Measurements from ENCODE around the gene OPN5.
"Not testable (repeated sequence)": the region's sequence is repeated elsewhere in the genome, so short reads cannot be mapped to it uniquely, and the experiment has no call there.

Gene OPN5, protein sequence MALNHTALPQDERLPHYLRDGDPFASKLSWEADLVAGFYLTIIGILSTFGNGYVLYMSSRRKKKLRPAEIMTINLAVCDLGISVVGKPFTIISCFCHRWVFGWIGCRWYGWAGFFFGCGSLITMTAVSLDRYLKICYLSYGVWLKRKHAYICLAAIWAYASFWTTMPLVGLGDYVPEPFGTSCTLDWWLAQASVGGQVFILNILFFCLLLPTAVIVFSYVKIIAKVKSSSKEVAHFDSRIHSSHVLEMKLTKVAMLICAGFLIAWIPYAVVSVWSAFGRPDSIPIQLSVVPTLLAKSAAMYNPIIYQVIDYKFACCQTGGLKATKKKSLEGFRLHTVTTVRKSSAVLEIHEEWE

GRCh38 chr6:47781732-47782131, at the start of gene OPN5:
Gene OPN5, plus strand, starts transcription at chr6:47782032. Its CDS starts 35 bp downstream, at chr6:47782067.
- no peak for DNase-seq (ENCODE audit: low spot score)

- DNase-seq (ENCODE audit: low spot score): no peak
Observed at GRCh38 chr6:47733879-47734558, 47.8 kb upstream of the OPN5 start.

- DNase-seq (ENCODE audit: low spot score): no peak
Observed at GRCh38 chr6:47734831-47735481, 46.9 kb upstream of the OPN5 start.

DNA sequence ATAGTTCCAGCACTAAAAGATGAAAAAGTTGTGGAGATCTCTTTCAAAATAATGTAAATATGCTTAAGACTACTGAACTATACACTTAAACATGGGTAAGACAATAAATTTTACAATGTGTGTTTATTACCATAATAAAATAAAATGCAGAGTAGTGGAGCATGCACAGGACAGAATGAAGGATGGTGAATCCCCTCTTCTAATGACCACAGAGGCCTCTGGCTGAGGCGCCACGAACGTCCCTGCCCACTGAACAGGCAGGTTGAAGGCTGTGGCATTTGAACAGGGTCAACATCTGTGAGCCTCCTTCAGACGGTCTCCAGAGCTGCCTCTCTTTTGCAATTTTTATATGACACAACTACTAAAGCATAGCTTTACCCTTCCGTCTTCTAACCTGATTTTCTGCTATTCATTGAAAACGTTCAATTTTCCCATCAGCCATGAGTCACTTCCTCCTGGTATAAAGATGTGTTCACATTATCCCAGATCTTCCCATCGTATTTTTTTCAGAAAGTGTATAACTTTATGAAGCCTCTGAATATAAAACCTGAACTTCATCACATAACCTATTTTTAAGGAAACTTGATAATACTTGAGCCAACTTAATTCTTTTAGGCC, 45.6 kb upstream of the OPN5 start:
- no peak for DNase-seq (ENCODE audit: low spot score)

GRCh38 chr6:47737406-47737805, 44.4 kb upstream of the OPN5 start:
- DNase-seq (ENCODE audit: low spot score): peak; percentile 6

GRCh38 chr6:47740714-47741113, 41.1 kb upstream of the OPN5 start:
- no peak for DNase-seq (ENCODE audit: low spot score)

- peak; percentile 58 for DNase-seq (ENCODE audit: low spot score)
Observed at GRCh38 chr6:47741807-47742206, 40.0 kb upstream of the OPN5 start.

- DNase-seq (ENCODE audit: low spot score): no peak
Observed at GRCh38 chr6:47743744-47744143, 38.1 kb upstream of the OPN5 start.

DNA sequence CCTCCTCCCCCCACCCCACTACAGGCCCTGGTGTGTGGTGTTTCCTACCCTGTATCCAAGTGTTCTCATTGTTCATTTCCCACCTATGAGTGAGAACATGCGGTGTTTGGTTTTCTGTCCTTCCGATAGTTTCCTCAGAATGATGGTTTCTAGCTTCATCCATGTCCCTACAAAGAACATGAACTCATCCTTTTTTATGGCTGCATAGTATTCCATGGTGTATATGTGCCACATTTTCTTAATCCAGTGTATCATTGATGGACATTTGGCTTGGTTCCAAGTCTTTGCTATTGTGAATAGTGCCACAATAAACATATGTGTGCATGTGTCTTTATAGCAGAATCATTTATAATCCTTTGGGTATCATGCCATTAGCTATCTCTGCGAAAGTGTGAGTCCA, 36.6 kb upstream of the OPN5 start:
- DNase-seq (ENCODE audit: low spot score): not testable (repeated sequence)

- peak; percentile 8 for DNase-seq (ENCODE audit: low spot score)
Observed at GRCh38 chr6:47749757-47750156, 32.1 kb upstream of the OPN5 start.

GRCh38 chr6:47752801-47753200, 29.0 kb upstream of the OPN5 start:
- DNase-seq (ENCODE audit: low spot score): no peak

GRCh38 chr6:47759364-47759763, 22.5 kb upstream of the OPN5 start:
- DNase-seq (ENCODE audit: low spot score): no peak

GRCh38 chr6:47762502-47762901, 19.3 kb upstream of the OPN5 start:
- DNase-seq (ENCODE audit: low spot score): no peak

GRCh38 chr6:47766445-47766844, 15.4 kb upstream of the OPN5 start:
- no peak for DNase-seq (ENCODE audit: low spot score)

DNA sequence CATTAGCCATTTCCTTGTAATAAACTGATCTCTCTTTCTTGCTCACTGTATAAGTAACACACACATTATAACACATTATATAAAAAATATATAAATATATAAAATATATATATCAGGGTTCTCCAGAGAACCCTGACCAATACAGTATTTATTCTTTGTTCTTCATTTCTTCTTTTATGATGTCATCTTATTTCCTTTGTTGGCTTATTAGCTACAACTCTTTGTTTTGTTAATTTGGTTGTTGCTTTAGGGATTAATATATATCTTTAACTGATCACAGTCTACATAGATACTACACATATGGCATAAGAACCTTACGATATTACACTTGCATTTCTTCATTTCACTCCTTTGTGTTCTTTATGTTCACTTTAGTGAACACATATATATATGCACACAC, 14.7 kb upstream of the OPN5 start:
- no peak for DNase-seq (ENCODE audit: low spot score)

GRCh38 chr6:47769982-47770381, 11.8 kb upstream of the OPN5 start:
- no peak for DNase-seq (ENCODE audit: low spot score)

- DNase-seq (ENCODE audit: low spot score): no peak
Observed at GRCh38 chr6:47772359-47772758, 9.5 kb upstream of the OPN5 start.

DNA sequence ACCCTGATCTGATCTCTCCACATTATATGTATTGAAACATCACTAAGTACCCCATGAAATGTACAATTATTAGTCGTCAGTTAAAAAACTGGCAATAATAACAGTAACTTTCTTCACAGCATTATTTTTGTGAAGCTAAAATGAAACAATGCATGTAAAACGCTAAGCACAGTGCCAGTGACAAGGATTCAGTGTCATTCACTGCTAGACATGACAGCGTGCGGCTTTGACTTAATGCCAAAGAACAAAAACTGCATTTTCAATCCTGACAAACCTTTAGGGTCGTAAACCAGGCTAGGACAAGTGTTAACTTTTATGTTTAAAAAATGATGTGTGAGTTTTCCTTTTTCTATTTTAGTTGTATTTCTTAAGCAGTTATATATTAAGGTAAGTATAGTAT, 8.8 kb upstream of the OPN5 start:
- no peak for DNase-seq (ENCODE audit: low spot score)

DNA sequence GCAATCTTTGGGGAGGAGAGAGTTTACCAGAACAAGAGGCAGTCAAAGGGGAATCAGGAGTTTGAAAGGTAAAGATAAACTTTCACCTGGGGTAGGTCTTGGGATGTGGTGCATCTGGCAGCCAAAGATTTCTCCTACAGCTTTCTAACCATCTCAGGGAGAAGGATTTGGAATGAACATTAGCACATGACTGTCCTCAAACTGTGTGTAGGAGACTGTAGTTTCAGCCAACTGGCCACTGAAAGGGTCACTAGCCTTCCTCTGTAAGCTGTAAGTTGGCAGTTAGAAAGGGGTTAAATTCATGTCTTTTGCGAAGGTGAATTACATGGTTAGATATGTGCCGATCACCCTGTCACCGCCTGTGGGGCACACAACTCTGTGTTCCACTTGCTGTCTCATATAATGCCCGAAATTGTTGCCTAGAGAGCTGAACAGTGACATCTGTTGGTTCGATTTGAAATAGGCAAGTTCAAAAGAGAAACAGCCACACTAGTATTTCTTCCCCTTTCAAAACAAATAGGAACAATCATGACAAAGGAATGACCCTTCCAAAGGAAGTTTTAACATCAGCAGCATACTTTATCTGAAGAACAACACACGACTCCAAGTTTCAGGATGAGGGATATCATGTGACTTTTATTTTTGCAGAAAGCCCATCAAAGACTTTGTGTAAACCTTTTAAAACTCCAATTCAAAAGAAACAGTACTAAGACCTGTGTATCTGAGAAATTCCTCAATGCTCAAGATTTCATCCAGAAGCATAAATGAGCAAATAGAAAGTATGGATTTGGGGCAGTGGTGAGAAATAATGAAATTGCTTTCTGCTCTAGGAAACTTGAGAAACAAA, 1.1 kb upstream of the OPN5 start:
- DNase-seq (ENCODE audit: low spot score): peak; percentile 65

DNA sequence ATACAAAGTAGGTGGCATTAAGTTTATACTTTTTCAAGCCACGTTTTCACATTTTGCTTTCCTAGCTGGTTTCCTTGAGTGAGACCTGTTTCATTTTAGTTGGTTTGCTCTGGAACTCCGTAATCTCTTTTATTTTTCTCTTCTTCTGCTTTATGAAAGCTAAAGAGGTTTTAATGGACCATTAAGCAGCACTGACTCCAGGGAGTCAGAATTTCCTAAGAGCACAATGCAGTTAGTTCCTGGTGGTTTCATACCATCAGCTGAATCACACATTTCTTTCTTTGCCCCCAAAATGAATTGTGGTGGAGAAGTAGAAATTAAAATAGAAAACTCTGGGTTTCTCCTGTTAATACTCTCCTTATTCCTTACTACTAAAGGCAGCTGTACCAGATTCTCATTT, 3.4 kb downstream of the OPN5 start:
- no peak for DNase-seq (ENCODE audit: low spot score)

DNA sequence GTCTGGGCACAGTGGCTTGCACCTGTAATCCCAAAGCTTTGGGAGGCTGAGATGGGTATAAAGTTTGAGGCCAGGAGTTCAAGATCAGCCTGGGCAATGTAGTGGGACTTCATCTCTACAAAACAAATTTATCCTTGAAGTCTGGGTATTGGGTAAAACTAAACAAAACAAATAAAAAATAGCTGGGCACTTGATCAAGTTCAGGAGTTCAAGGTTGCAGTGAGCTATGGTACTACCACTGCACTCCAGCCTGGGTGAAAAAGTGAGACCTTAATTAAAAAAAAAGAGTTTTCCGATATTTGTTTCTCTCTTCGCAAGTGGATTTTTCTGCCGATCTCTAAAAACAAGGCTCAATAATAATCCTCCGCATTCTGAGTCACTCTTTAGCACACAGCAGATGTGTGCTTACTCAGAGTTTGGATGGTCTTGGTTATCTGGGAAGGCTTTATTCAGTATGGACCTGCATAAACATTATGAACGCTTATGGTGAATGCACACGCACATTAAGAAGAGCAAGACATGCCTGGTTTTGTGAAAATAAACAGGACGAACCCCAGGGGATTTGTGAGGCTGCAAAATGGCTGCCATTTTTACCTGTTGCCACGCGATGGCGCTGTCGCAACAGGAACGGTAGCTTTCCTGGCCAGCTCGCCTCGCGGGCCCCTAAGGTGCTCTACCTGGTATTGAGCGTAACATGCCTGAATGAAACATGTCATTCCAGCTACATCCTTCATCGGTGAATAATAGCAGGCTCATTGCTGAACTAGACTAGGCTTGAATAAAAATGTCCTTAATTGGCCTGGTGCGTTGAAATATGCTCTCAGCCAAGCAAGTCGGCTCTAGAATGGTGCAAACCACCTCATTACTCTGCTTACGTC, 6.0 kb downstream of the OPN5 start:
- peak; percentile 48 for DNase-seq (ENCODE audit: low spot score)
